Urinary bladder (tissue), 4 donors: ENCODE measurements around the gene GRIN2A. TPM values are rescaled to one million over a fixed set of nuclear protein-coding genes. Genes with fewer than 3 reads are reported as not detected.

Source experiments
- DNase-seq: peaks from one replicate; pipeline ENCODE4 v3.0.0-alpha.2; 2015; ENCODE audit errors: extremely low spot score
- H3K27ac ChIP-seq: one replicate; pipeline ENCODE4 v1.5.1; 2013; ENCODE audit warnings: low read depth, mild to moderate bottlenecking, moderate library complexity
- H3K36me3 ChIP-seq: one replicate; pipeline ENCODE4 v1.6.1; 2013; ENCODE audit warnings: mild to moderate bottlenecking, moderate library complexity; ENCODE audit not compliant: insufficient read depth
- H3K4me1 ChIP-seq: one replicate; pipeline ENCODE4 v1.6.1; 2013; ENCODE audit warnings: mild to moderate bottlenecking, moderate library complexity; ENCODE audit not compliant: insufficient read depth
- H3K4me3 ChIP-seq: one replicate; pipeline ENCODE4 v1.5.1; 2013; ENCODE audit warnings: low read depth, low read length
- WGBS: extraction: QIAGEN DNeasy Blood & Tissue Kit; methylation state at CpG from one replicate; pipeline ENCODE4 v1.1.7; 2013; 5-methylcytosine and 5-hydroxymethylcytosine counted together
- polyA plus RNA-seq: library from polyadenylated mRNA; stranded (reverse); fragments of 200-250 nt; gene quantifications from one replicate; pipeline ENCODE4 v1.2.3, GENCODE V29; 2013
- total RNA-seq: library from RNA; depleted of rRNA; stranded (reverse); fragments of >200 nt; gene quantifications from one replicate; pipeline ENCODE4 v1.2.3, GENCODE V29; 2014
- donor health status: healthy with polysubstance abuse.
- donor health status: healthy.

Gene GRIN2A
- total and polyA plus RNA-seq, 2 donors, result 0.06 to 0.21 TPM

DNA sequence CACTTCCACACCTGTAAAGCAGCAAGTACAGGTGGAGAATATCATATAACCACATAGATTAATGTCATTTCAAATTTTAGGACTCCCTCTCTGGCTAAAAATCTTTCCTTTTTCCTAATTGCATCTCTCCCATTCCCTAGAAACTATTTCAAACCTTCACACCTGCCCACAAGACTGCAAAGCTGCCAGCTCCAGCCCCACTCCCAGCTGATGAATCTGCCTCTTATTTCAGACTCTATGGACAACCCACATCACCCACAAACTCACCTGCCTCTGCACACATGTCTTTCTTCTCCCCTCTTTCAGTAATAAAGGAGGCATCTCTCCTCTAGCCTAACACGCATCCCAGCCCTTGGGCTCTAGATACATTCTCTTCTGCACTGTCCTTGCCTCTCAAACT is 315.1 kb downstream of the GRIN2A start:
- Histone ChIP-seq H3K4me3 (no peak overlapping the region), H3K4me1 (no peaks in the 10 kb centered on the region), H3K27ac (no peak overlapping the region), H3K36me3 (no peaks in the 10 kb centered on the region)
- DNase-seq, result no peak
- WGBS, result 92% methylated on average over 1 of the region's 1 CpG

DNA sequence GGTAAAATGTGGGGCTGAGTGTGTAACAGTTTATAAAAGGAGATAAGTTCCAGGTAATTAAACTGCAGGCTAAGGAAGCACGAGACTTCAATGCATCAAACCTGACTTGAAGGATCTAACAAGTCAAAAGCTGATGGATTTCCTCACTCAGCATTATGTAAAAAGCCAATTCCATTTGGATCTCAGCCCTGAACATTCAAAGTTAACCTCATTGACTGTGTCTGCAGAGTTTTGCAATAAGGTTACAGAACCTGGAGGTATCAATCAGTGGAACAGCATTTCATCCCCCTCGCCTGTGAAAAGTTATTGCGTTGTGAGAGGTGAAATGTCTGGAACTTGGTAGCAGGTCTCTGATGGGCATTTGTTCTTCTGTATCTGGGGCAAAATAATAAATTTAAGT is 317.8 kb downstream of the GRIN2A start:
- WGBS, result 74% methylated on average over 3 of the region's 3 CpGs

DNA sequence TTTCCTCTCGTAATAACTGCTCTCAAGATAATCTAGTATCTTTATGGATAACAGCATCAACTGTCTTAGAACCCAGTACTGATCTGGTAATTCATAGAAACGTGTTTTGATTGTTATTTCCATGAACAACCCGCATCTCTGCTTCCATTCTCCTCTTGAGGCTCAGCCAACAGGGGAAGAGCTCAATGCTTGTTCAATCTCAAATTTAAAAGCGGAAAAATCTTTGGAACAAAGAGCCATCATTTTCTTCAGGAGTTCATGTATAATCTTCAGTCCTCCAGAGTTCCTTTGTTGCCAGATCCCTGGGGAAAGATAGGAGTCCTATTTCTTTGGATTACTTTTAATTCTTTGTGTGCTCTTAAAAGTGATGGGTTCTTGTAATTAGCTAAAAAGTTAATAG is 319.9 kb downstream of the GRIN2A start:
- Histone ChIP-seq H3K4me3 (no peak overlapping the region), H3K27ac (no peak overlapping the region), H3K36me3 (no peaks in the 10 kb centered on the region), H3K4me1 (no peaks in the 10 kb centered on the region)
- DNase-seq, result no peak
- WGBS, result 75% methylated on average over 4 of the region's 4 CpGs

More for the DNA sequence above, 317.8 kb downstream of the GRIN2A start:
- no peaks in the 10 kb centered on the region for H3K4me1 ChIP-seq
- no peaks in the 10 kb centered on the region for H3K36me3 ChIP-seq
- H3K27ac ChIP-seq, result no peak overlapping the region
- H3K4me3 ChIP-seq, result no peak overlapping the region
- DNase-seq, result no peak

DNA sequence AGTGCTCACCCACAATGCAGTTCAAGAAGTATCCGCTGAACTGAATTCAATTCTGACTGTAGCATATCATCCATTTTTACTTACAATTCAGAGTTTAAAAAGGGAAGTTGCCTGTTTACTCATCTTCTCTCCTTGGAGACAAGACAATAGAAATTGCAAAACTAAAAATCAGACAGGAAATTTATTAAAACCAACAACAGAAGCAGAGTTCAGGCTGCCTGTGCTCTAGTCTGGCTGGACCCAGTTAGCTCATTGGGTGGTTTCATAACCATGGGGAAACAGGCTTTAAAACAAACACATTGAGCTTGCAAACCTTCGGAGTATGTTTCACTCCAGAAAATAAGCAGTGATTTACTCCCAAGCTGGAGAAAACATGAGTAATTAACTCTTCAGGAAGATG is 321.4 kb downstream of the GRIN2A start:
- Histone ChIP-seq H3K36me3 (no peaks in the 10 kb centered on the region), H3K27ac (no peak overlapping the region), H3K4me3 (no peak overlapping the region), H3K4me1 (no peaks in the 10 kb centered on the region)
- DNase-seq, result no peak
- WGBS, result 80% methylated on average over 2 of the region's 2 CpGs

DNA sequence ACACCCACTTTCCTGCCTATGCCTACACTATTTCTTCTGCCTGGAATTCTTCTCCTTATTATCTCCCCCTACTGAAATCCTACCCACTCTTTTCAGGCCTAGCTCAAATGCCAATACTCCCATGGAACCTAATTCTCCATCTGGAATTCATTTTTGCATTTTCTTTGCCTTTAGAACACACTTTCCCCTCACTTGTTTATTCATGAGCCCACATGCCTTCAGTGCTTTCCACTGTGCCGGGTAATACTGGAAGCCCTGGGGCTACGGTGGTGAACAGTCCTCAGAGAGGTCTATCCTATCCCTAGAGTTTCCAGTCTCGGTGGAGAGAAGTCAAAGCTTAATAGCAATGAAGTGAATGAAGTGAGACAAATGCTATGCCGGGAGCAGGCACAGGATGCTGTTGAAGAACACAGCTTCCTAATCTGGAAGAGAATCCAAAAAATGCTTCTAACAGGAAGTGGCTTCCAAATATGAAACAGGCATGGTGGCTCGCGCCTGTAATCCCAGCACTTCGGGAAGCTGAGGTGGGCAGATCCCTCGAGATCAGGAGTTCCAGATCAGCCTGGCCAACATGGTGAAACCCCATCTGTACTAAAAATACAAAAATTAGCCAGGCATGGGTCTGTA is 322.4 kb downstream of the GRIN2A start:
- Histone ChIP-seq H3K36me3 (no peaks in the 10 kb centered on the region), H3K27ac (no peak overlapping the region), H3K4me3 (no peak overlapping the region), H3K4me1 (no peaks in the 10 kb centered on the region)
- 55% methylated on average over 8 of the region's 8 CpGs for WGBS
- DNase-seq, result no peak

DNA sequence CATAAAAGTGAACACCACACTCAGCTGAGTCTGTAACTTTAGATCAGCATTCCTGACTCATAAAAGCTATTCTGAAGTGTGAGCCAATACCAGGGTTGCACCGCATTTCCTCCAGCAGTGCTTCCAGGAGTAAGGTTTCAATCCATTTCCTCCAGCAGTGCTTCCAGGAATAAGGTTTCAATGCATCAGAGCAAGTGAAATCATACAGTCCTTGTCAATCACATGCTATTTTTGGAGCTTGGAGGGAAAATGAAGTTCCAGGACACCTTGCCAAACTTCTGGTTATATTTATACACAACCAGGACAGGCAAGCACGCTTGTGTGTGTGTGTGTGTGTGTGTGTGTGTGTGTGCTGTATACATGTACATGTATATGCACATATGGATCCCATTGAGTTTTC is 327.6 kb downstream of the GRIN2A start:
- DNase-seq, result no peak
- no peak overlapping the region for H3K27ac ChIP-seq
- no peak overlapping the region for H3K4me3 ChIP-seq
- no peaks in the 10 kb centered on the region for H3K4me1 ChIP-seq
- H3K36me3 ChIP-seq, result no peaks in the 10 kb centered on the region
- WGBS, result 26% methylated on average over 2 of the region's 2 CpGs

DNA sequence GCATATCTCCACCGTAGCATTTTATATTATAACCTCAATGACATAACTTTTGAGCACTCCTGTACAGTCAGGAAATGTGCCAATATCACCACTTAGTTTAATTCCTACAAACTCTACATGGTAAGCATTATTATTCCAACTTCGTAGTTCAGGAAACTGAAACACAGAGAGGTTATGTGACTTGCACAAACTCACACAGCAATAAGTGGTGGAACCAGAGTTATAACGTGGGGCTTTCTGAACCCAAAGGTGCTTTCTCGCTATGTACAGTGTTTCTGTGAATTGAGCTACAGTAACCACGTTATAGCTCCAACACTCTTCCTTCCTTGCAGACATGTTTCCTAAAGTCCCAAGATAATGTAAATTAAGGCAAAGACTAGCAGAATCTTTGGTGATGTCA is 330.2 kb downstream of the GRIN2A start:
- Histone ChIP-seq H3K4me1 (no peaks in the 10 kb centered on the region), H3K27ac (no peak overlapping the region), H3K4me3 (no peak overlapping the region), H3K36me3 (no peaks in the 10 kb centered on the region)
- DNase-seq, result no peak
- WGBS, result 83% methylated on average over 5 of the region's 5 CpGs

DNA sequence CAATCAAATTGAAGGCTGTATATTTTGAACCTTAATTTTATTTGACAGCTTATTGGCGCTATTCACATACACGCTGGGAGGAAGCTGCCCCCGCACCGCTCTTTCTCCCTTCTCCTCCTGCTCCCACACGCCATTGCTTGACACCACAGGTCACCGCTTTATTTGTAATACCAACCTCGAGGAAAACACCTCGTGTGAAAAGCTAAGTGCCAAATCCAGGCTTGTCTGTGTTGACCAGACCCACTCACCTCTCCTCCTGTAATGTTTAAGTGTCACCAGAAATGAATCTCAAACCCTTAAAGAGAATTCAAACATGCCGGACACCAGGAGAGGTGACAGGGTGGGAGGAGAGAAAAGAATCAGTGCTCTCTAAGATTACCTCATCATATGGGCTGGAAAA is 331.4 kb downstream of the GRIN2A start:
- DNase-seq, result no peak
- Histone ChIP-seq H3K4me3 (no peak overlapping the region), H3K36me3 (no peaks in the 10 kb centered on the region), H3K4me1 (no peaks in the 10 kb centered on the region), H3K27ac (no peak overlapping the region)
- 48% methylated on average over 9 of the region's 9 CpGs for WGBS

DNA sequence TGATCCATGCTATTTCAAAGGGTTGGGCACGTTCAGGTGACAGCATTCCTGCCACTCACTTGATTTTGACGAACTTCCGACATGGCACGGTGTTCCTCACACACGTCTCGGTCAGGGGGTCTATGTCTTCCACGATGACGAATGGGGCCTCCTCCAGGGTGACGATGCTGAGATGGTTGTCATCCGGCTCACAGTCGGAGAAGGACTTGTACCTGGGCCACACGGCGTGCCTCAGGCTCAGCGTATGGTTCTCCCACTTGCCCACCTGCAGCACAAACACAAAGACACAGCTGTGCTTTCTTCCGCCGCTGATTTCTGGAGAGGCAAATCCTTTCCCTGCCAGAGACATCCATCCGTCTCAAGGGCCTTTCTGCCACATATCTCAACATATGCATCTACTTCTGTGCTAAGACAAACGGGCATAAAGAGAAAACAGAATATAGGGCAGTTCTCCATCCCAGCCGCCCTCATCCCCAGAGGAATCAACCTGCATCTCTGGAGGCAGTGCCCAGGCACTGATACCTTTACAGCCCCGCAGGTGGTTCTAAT is 332.5 kb downstream of the GRIN2A start:
- Histone ChIP-seq H3K4me3 (no peak overlapping the region), H3K36me3 (no peaks in the 10 kb centered on the region), H3K27ac (no peak overlapping the region), H3K4me1 (no peaks in the 10 kb centered on the region)
- 87% methylated on average over 20 of the region's 20 CpGs for WGBS
- DNase-seq, result no peak

DNA sequence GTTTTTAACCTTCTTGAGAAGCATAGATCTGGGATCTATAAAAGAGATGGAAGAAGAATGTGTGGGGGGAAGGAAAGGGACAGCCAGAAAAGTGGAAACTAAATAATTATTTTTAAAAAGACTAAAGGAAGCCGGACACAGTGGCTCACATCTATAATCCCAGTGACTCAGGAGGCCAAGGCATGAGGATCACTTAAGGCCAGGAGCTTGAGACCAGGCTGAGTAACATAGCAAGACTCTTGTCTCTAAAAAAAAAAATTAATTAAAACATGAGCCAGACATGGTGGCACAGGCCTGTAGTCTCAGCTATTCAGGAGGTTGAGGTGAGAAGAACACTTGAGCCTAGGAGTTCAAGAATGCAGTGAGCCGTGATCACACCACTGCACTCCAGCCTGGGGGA is 335.1 kb downstream of the GRIN2A start:
- H3K4me1 ChIP-seq, result no peaks in the 10 kb centered on the region
- WGBS, result 85% methylated on average over 2 of the region's 2 CpGs
- DNase-seq, result no peak

DNA sequence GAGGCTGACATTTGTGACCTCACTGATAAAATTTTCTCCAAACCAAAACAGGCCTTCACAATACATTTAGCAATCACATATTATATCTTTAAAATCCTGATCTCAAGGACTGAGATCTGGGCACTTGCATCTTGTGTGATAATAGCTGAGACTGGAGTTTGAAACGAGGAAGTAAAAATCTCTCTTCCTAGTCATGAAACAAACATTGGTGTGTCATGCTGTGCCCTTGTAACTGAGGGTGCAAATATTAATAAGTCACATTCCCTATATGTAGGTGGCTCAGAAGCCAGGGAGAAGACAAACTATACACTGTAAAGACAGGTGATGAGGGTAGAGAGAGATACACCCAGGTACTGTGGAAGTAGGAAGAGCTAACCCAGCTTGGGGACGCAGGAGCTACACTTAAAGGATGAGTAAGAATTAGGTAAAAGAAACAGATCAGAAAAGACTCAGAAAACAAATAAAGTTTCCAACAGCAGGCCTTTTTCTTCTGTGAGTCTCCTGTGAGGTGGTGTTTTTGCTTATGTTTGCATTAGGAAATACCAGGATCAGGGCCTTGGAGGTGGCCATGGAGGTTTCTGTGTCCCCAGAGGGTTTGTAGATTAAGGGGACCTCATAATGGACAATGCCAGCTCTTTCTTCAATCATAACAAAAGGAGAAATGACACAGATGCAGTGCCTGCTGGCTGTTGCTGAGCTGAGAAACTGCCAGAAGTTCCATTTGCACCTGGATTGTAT is 335.7 kb downstream of the GRIN2A start:
- no peak for DNase-seq
- Histone ChIP-seq H3K27ac (no peak overlapping the region), H3K36me3 (no peaks in the 10 kb centered on the region), H3K4me3 (no peak overlapping the region), H3K4me1 (no peaks in the 10 kb centered on the region)
- WGBS, result 73% methylated on average over 2 of the region's 2 CpGs

More for the DNA sequence above, 335.1 kb downstream of the GRIN2A start:
- Histone ChIP-seq H3K27ac (no peak overlapping the region), H3K4me3 (no peak overlapping the region), H3K36me3 (no peaks in the 10 kb centered on the region)

DNA sequence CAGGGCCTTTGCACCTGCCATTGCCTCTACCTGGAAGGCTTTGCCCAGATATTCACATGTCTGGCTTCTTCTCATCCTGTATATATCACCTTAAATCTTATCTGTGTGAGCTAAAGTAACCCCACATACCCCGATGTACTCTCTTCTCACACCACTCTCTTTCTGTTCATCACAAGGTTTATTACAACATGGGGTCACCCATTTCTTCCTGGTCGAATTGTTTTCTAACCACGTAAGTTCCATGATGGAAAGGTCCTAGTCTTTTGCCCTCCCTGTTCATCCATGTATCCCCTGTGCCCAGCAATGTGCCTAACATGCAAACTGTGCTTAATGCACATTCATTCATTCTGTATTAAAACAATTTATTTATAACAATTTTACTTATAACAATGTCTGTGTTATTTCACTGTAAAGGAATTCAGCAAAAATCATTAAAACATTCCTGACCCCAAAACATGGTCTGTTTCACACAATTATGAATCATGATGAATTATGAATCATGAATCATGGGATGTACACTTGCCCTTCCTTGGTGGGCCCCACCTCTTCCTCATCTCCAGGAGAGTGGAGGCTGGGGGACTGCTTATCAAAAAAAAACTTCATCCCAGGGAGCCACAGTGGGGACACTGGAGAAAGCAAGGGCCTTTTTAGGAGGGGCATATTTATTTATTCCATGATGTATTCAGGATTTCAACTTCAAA is 336.4 kb downstream of the GRIN2A start:
- H3K36me3 ChIP-seq, result no peaks in the 10 kb centered on the region
- no peak overlapping the region for H3K27ac ChIP-seq
- DNase-seq, result no peak
- no peak overlapping the region for H3K4me3 ChIP-seq
- 81% methylated on average over 3 of the region's 3 CpGs for WGBS
- no peaks in the 10 kb centered on the region for H3K4me1 ChIP-seq

DNA sequence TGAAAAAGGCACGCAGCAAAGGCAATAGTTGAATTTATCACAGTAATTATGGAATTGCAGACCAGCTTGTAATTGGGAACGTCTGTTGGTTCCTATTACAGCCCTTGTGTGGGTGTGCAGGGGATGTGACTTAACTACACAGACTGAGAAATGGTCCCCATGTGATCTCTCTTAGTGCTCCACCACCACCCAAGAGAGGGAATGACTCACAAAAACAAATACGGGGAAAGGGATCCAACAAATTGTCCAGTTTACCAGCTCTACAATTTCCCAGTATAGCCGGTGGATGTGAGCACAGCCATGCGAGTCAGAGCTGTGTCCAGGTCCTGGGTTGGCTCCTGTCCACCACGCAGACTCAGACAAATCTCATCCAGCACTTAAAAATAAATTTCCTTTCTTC is 337.9 kb downstream of the GRIN2A start:
- H3K27ac ChIP-seq, result no peak overlapping the region
- no peak overlapping the region for H3K4me3 ChIP-seq
- no peak for DNase-seq
- H3K36me3 ChIP-seq, result no peaks in the 10 kb centered on the region
- 78% methylated on average over 6 of the region's 6 CpGs for WGBS
- H3K4me1 ChIP-seq, result no peaks in the 10 kb centered on the region
